ENCODE results near the gene ZNF284. TPM values are rescaled to one million over a fixed set of nuclear protein-coding genes. Genes with fewer than 3 reads are reported as not detected.
A peak's percentile ranks its signal among the peaks of the same experiment; 100 is the strongest.

The ZNF284 gene
- total and polyA plus RNA-seq, 2 donors (not counting 1 experiment from before 2014, with no cell fraction given): 2.1 to 3.3 TPM

GRCh38 chr19:44050740-44051649 is 21.0 kb upstream of the ZNF284 start:
- H3K4me3 Mint-ChIP-seq: peak overlapping the region; percentile 97
- Histone ChIP-seq H4K20me1 (ENCODE audit: control insufficient read depth, insufficient read depth, low read length, poor library complexity, severe bottlenecking) (no peaks in the 10 kb centered on the region), H3K36me3 (replicated peaks in 1 of 2; ENCODE audit: control extremely low read depth in 1 of 2, control insufficient read depth in 1 of 2, extremely low read depth in 1 of 2, insufficient read depth in 2 of 2, low read length in 1 of 2) (no peaks in the 10 kb centered on the region), H3K4me2 (replicated peaks; ENCODE audit: low read depth, low read length, poor library complexity, severe bottlenecking) (peak overlapping the region; percentile 71), H2AFZ (ENCODE audit: insufficient read depth, low read depth, low read length, poor library complexity, severe bottlenecking) (peak overlapping the region; percentile 79), H3K27ac (ENCODE audit: low read length in 2 of 2) (peak overlapping the region in 1 of 2 donors; percentile 5), H3K4me1 (ENCODE audit: control insufficient read depth in 2 of 2, insufficient read depth in 2 of 2, low read length in 2 of 2) (peaks cover 13 to 22% of the 10 kb centered on the region in 2 donors), H3K4me3 (ENCODE audit: control extremely low read depth in 1 of 5, extremely low read depth in 1 of 5, insufficient read depth in 1 of 5, low read depth in 2 of 5, low read length in 4 of 5) (peak overlapping the region; percentile 62 to 79 (median 73)), H3K27me3 (replicated peaks in 1 of 4; ENCODE audit: control extremely low read depth in 1 of 4, control insufficient read depth in 3 of 4, insufficient read depth in 4 of 4, low read length in 3 of 4) (peaks cover 0 to 3% (median 0%) of the 10 kb centered on the region in 4 experiments), H3K9ac (ENCODE audit: low read length) (peak overlapping the region; percentile 67), H3K79me2 (ENCODE audit: control insufficient read depth, insufficient read depth, low read length) (no peaks in the 10 kb centered on the region), H3K9me3 (ENCODE audit: control extremely low read depth in 1 of 3, control insufficient read depth in 2 of 3, insufficient read depth in 1 of 3, low read length in 2 of 3) (peaks cover 0 to 8% (median 0%) of the 10 kb centered on the region in 3 donors)
- WGBS (ENCODE audit: insufficient coverage): 10% methylated on average over 15 of the region's 21 CpGs
- peaks cover 11% of the 10 kb centered on the region for H3K9me3 Mint-ChIP-seq (ENCODE audit: insufficient read depth)
- TF ChIP-seq CTCF (IDR thresholded peaks at IDR 0.05): no peak
- no peak for TF ChIP-seq EZH2 (IDR thresholded peaks at IDR 0.05; ENCODE audit: borderline replicate concordance, insufficient read depth, low read depth, low read length, poor library complexity, severe bottlenecking)
- H3K27ac Mint-ChIP-seq: peak overlapping the region; percentile 82
- ChIA-PET CTCF (interaction anchor here (1.3 kb wide), 1 partner anchor 25 kb away, joined by 3 read pairs; the partner anchor contains the start of gene ZNF222), POLR2A (interaction anchor here (0.7 to 1.0 kb wide), 2 partner anchors 114 to 156 kb away, joined by 3 read pairs; partner anchors contain the start of gene ZNF226)
- ATAC-seq (ENCODE audit: low read depth) (peak; percentile 25), DNase-seq (peak; percentile 36)
- H3K27me3 Mint-ChIP-seq: peaks cover 20% of the 10 kb centered on the region
- H3K4me1 Mint-ChIP-seq: peaks cover 27% of the 10 kb centered on the region
- intact Hi-C loops (cut with micrococcal nuclease): loop anchor here (1.0 to 2.0 kb wide), 2 partner anchors 21 to 44 kb away; partner anchors contain the start of genes ZNF224 and ZNF284
